ENCODE data around the gene RAB11FIP5.
"Not testable (repeated sequence)": the region's sequence is repeated elsewhere in the genome, so short reads cannot be mapped to it uniquely, and the experiment has no call there.

DNA sequence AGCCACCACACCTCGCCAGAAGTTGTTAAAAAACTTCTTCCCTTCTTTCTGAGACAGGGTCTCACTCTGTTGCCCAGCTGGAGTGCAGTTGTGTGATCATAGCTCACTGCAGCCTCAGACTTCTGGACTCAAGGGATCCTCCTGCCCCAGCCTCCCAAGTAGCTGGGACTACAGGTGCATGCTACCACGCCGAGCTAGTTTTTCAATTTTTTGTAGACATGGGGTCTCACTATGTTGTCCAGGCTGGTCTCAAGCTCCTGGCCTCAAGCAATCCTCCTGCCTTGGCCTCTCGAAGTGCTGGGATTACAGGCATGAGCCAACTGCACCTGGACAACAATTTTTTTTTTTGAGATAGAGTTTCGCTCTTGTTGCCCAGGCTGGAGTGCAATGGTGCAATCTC is 47.7 kb downstream of the RAB11FIP5 start:
- TF ChIP-seq ZFX (CRISPR knock-in tag; IDR thresholded peaks at IDR 0.05); ZNF253 (CRISPR knock-in tag; conservative IDR thresholded peaks at IDR 0.05); FOXK1 (CRISPR knock-in tag; IDR thresholded peaks at IDR 0.05; ENCODE audit: borderline replicate concordance); TRIM24 (IDR thresholded peaks at IDR 0.05); GABPB1 (CRISPR knock-in tag; IDR thresholded peaks at IDR 0.05); RAD51 (IDR thresholded peaks at IDR 0.05; ENCODE audit: borderline replicate concordance, low read depth); ZNF146 (CRISPR knock-in tag; IDR thresholded peaks at IDR 0.05; ENCODE audit: unreplicated experiment); SIX5 (IDR thresholded peaks at IDR 0.05; ENCODE audit: borderline replicate concordance in 1 of 2, insufficient read depth in 1 of 2, low read depth in 1 of 2, low read length in 2 of 2); ZNF764 (CRISPR knock-in tag; IDR thresholded peaks at IDR 0.05; ENCODE audit: low read depth); FOS (IDR thresholded peaks at IDR 0.05; ENCODE audit: extremely low read depth, insufficient read length); EGR1 (conservative IDR thresholded peaks at IDR 0.05); BHLHE40 (IDR thresholded peaks at IDR 0.05; ENCODE audit: low read length): not testable (repeated sequence)
- TF ChIP-seq, protein P1, sequence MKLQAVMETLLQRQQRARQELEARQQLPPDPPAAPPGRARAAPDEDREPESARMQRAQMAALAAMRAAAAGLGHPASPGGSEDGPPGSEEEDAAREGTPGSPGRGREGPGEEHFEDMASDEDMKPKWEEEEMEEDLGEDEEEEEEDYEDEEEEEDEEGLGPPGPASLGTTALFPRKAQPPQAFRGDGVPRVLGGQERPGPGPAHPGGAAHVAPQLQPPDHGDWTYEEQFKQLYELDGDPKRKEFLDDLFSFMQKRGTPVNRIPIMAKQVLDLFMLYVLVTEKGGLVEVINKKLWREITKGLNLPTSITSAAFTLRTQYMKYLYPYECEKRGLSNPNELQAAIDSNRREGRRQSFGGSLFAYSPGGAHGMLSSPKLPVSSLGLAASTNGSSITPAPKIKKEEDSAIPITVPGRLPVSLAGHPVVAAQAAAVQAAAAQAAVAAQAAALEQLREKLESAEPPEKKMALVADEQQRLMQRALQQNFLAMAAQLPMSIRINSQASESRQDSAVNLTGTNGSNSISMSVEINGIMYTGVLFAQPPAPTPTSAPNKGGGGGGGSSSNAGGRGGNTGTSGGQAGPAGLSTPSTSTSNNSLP (IDR thresholded peaks at IDR 0.05; ENCODE audit: borderline replicate concordance, low read depth, low read length) = not testable (repeated sequence)
